SU-DHL-6 (cell line): ENCODE results near the gene FJX1.

Experiments
- H2AFZ ChIP-seq: fragments of 200-600 bp; sonication (generic); 2 replicates; pipeline ENCODE4 v1.6.1; 2014; ENCODE audit warnings: low read depth, mild to moderate bottlenecking, moderate library complexity, mixed read lengths, antibody characterized with exemption, low read length; ENCODE audit not compliant: severe bottlenecking
- H3F3A ChIP-seq: fragments of 200-600 bp; shearing (Covaris generic); 2 replicates; pipeline ENCODE4 v1.6.0; 2016; ENCODE audit warnings: antibody characterized with exemption, mild to moderate bottlenecking; ENCODE audit not compliant: insufficient read depth
- H3K27ac ChIP-seq: fragments of 200-600 bp; sonication (generic); 2 replicates; pipeline ENCODE4 v1.5.1; 2016; ENCODE audit warnings: low read depth, mild to moderate bottlenecking, low read length, moderate library complexity, mixed read lengths
- H3K27me3 ChIP-seq: fragments of 200-600 bp; sonication (generic), shearing (Covaris generic); 2 replicates; pipeline ENCODE4 v1.6.0; 2014; ENCODE audit warnings: mild to moderate bottlenecking, low read length
- H3K36me3 ChIP-seq: fragments of 200-600 bp; sonication (generic); 2 replicates; pipeline ENCODE4 v1.6.1; 2014; ENCODE audit warnings: mild to moderate bottlenecking, low read length, mixed read lengths
- H3K4me2 ChIP-seq: fragments of 300-600, 200-600 bp; shearing (Covaris generic), sonication (generic); 2 replicates; pipeline ENCODE4 v1.6.0; 2014; ENCODE audit warnings: low read length, low read depth, mild to moderate bottlenecking; ENCODE audit not compliant: poor library complexity, severe bottlenecking
- H3K4me3 ChIP-seq: fragments of 200-600 bp; sonication (generic); 2 replicates; pipeline ENCODE4 v1.5.1; 2014; ENCODE audit warnings: antibody characterized with exemption, low read length, mild to moderate bottlenecking, mixed read lengths; ENCODE audit not compliant: insufficient read depth, poor library complexity, severe bottlenecking
- H3K79me2 ChIP-seq: fragments of 200-600 bp; sonication (generic); 2 replicates; pipeline ENCODE4 v1.6.1; 2014; ENCODE audit warnings: mild to moderate bottlenecking, low read length, moderate library complexity; ENCODE audit not compliant: insufficient read depth
- H3K9ac ChIP-seq: fragments of 200-600 bp; sonication (generic); 2 replicates; pipeline ENCODE4 v1.7.0; 2014; ENCODE audit warnings: mild to moderate bottlenecking, low read length
- H3K9me2 ChIP-seq: fragments of 200-600 bp; sonication (generic); replicated peaks from 2 replicates; pipeline ENCODE4 v1.6.1; 2014; ENCODE audit warnings: low read length; ENCODE audit not compliant: insufficient read depth
- H3K9me3 ChIP-seq: fragments of 200-600 bp; sonication (generic); 2 replicates; pipeline ENCODE4 v1.6.1; 2014; ENCODE audit warnings: low read length, mixed read lengths; ENCODE audit not compliant: insufficient read depth
- H4K20me1 ChIP-seq: fragments of 200-600 bp; sonication (generic); 2 replicates; pipeline ENCODE4 v1.6.1; 2014; ENCODE audit warnings: low read depth, mild to moderate bottlenecking, antibody characterized with exemption, low read length, moderate library complexity, mixed read lengths
- EZH2phosphoT487 ChIP-seq: fragments of 200-600 bp; sonication (generic), shearing (Covaris generic); conservative IDR thresholded peaks from 2 replicates; pipeline ENCODE4 v1.6.1; 2018; ENCODE audit warnings: mild to moderate bottlenecking, antibody characterized with exemption, low read length, moderate library complexity, mixed read lengths
- TF ChIP-seq, protein P1 (sequence below): fragments of 200-600 bp; sonication (generic); IDR thresholded peaks from one replicate; pipeline ENCODE4 v1.5.1; 2017; ENCODE audit warnings: antibody characterized with exemption, mild to moderate bottlenecking, low read length, moderate library complexity; ENCODE audit not compliant: insufficient read depth, poor library complexity, severe bottlenecking

Gene FJX1

GRCh38 chr11:35580397-35580781 lies 37.9 kb upstream of the FJX1 start:
- Histone ChIP-seq H3K36me3 (no peaks in the 10 kb centered on the region), H3K27ac (no peak overlapping the region), H3K27me3 (no peaks in the 10 kb centered on the region), H3K9ac (no peak overlapping the region), H3K4me3 (no peak overlapping the region), H3F3A (no peaks in the 10 kb centered on the region), H3K9me3 (no peaks in the 10 kb centered on the region), H3K79me2 (no peaks in the 10 kb centered on the region), H3K9me2 (no peaks in the 10 kb centered on the region), H4K20me1 (no peaks in the 10 kb centered on the region), H3K4me2 (no peak overlapping the region), H2AFZ (no peak overlapping the region)
- TF ChIP-seq, protein P1, sequence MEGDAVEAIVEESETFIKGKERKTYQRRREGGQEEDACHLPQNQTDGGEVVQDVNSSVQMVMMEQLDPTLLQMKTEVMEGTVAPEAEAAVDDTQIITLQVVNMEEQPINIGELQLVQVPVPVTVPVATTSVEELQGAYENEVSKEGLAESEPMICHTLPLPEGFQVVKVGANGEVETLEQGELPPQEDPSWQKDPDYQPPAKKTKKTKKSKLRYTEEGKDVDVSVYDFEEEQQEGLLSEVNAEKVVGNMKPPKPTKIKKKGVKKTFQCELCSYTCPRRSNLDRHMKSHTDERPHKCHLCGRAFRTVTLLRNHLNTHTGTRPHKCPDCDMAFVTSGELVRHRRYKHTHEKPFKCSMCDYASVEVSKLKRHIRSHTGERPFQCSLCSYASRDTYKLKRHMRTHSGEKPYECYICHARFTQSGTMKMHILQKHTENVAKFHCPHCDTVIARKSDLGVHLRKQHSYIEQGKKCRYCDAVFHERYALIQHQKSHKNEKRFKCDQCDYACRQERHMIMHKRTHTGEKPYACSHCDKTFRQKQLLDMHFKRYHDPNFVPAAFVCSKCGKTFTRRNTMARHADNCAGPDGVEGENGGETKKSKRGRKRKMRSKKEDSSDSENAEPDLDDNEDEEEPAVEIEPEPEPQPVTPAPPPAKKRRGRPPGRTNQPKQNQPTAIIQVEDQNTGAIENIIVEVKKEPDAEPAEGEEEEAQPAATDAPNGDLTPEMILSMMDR: no peak
- no peak for TF ChIP-seq EZH2phosphoT487

- TF ChIP-seq EZH2phosphoT487: no peak
- TF ChIP-seq, protein P1: no peak
- H3K27ac ChIP-seq: no peak overlapping the region
Observed at GRCh38 chr11:35582033-35582432, 36.2 kb upstream of the FJX1 start.

GRCh38 chr11:35583126-35583525 lies 35.1 kb upstream of the FJX1 start:
- H3K27ac ChIP-seq: no peak overlapping the region
- no peak overlapping the region for H3K4me3 ChIP-seq
- H3K4me2 ChIP-seq: no peak overlapping the region
- H3K9me2 ChIP-seq: no peaks in the 10 kb centered on the region
- H3K27me3 ChIP-seq: no peaks in the 10 kb centered on the region
- no peaks in the 10 kb centered on the region for H3K9me3 ChIP-seq
- H3K79me2 ChIP-seq: no peaks in the 10 kb centered on the region
- no peaks in the 10 kb centered on the region for H3F3A ChIP-seq
- no peak for TF ChIP-seq EZH2phosphoT487
- TF ChIP-seq, protein P1: no peak
- H3K9ac ChIP-seq: no peak overlapping the region
- H4K20me1 ChIP-seq: no peaks in the 10 kb centered on the region
- H2AFZ ChIP-seq: no peak overlapping the region
- no peaks in the 10 kb centered on the region for H3K36me3 ChIP-seq

More at GRCh38 chr11:35582033-35582432, 36.2 kb upstream of the FJX1 start:
- no peaks in the 10 kb centered on the region for H3K36me3 ChIP-seq
- H4K20me1 ChIP-seq: no peaks in the 10 kb centered on the region
- no peak overlapping the region for H3K4me3 ChIP-seq
- H3K79me2 ChIP-seq: no peaks in the 10 kb centered on the region
- no peaks in the 10 kb centered on the region for H3K27me3 ChIP-seq
- no peak overlapping the region for H3K4me2 ChIP-seq
- no peak overlapping the region for H2AFZ ChIP-seq
- H3K9me2 ChIP-seq: no peaks in the 10 kb centered on the region
- no peaks in the 10 kb centered on the region for H3K9me3 ChIP-seq
- no peak overlapping the region for H3K9ac ChIP-seq
- no peaks in the 10 kb centered on the region for H3F3A ChIP-seq
